HFFc6 (cell line): ENCODE measurements around the gene FBL. TPM values are rescaled to one million over a fixed set of nuclear protein-coding genes. Genes with fewer than 3 reads are reported as not detected.
"Not testable (repeated sequence)": the region's sequence is repeated elsewhere in the genome, so short reads cannot be mapped to it uniquely, and the experiment has no call there.

Experiments used
- DNase-seq: peaks from one replicate; pipeline ENCODE4 v3.0.0-alpha.2; 2018
- H3K27ac Mint-ChIP-seq: 2 replicates; pipeline ENCODE4 v1.8.0; 2020; ENCODE audit warnings: mild to moderate bottlenecking, mixed read lengths
- H3K27me3 Mint-ChIP-seq: 2 replicates; pipeline ENCODE4 v1.8.0; 2021; ENCODE audit warnings: mild to moderate bottlenecking, moderate library complexity, mixed read lengths; ENCODE audit not compliant: insufficient read depth
- H3K36me3 Mint-ChIP-seq: 2 replicates; pipeline ENCODE4 v1.8.0; 2021; ENCODE audit warnings: low read depth, mixed read lengths
- H3K4me1 Mint-ChIP-seq: 2 replicates; pipeline ENCODE4 v1.8.0; 2020; ENCODE audit warnings: low read depth, mixed read lengths
- H3K4me3 Mint-ChIP-seq: 2 replicates; pipeline ENCODE4 v1.8.0; 2020; ENCODE audit warnings: mild to moderate bottlenecking, moderate library complexity, mixed read lengths
- H3K9me3 Mint-ChIP-seq: 2 replicates; pipeline ENCODE4 v1.8.0; 2020; ENCODE audit warnings: mild to moderate bottlenecking, mixed read lengths
- long read RNA-seq: library from polyadenylated mRNA; unstranded; transcript quantifications from one replicate; pipeline ENCODE4 v2.0.0, GENCODE V29; 2019
- total RNA-seq, 6 experiments: library from RNA; stranded (reverse); fragmentation: NEBNext Ultra II Directional; extraction: Animal tissue kit (Norgen Biotek cat#: 25700); gene quantifications; 2 replicates in 1 of 6; 3 replicates in 5 of 6; pipeline ENCODE4 v1.2.3, GENCODE V29; 2021
- TF ChIP-seq, protein P1 (sequence below): fragments of 200-600 bp; sonication (generic); IDR thresholded peaks from 2 replicates; pipeline ENCODE4 v1.5.0; 2021; ENCODE audit warnings: antibody characterized with exemption, mild to moderate bottlenecking

FBL gene
- 100 to 1,000 TPM; 167 to 234 (median 217) TPM for total RNA-seq
- long read RNA-seq, transcript FBL-201 (9 exons, 1,160 nt) = major isoform, 57 of 72 reads
- long read RNA-seq, partial matches to known transcripts = 7 of 72 reads
- long read RNA-seq, other reads (novel, unspliced or antisense) = 8 of 72 reads

DNA sequence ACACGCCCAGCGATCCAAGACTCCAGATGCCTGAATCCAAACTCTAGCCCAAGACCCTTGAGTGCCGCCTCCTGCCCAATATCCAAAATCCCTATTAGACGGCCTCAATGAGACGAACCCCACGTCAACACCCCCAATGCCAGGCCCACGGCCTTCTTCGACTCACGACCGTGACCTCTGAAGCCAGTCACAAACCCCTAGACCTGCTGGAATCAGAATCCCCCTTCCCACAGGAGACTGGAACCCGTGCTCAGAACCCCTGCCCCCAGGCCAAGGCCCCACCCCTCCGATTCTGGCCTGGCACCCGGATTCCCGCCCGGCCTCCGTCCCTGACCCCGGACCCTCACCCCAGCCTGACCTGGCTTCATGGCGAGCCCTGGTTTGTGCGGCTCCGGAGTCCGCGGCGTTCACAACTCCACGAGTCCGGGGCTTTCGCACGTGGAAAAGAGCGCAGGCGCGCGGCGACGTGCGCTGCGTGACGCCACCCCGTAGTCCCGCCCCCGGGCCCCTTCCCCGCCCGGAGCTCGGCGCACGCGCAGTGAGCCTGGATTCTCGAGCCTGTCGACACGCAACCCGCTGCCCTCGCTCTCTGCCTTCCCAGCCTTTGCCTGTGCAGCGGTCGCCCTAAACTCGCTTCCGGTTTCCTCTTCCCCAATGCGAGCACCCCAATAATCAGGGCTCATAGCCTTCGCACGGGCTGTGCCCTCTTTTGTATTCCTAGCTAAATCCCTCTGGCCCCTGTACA, at the start of gene FBL:
FBL (minus strand) TSS at position 447 of the 745 bp plus-strand sequence; CDS start at position 368, 79 bp downstream.
- Mint-ChIP-seq H3K36me3 (no peaks in the 10 kb centered on the region), H3K4me3 (peak within 1 kb of the TSS; percentile 93), H3K9me3 (no peaks in the 10 kb centered on the region), H3K27me3 (peaks cover 2% of the 10 kb centered on the region), H3K4me1 (peaks cover 56% of the 10 kb centered on the region), H3K27ac (peak within 1 kb of the TSS; percentile 90)
- TF ChIP-seq, protein P1, sequence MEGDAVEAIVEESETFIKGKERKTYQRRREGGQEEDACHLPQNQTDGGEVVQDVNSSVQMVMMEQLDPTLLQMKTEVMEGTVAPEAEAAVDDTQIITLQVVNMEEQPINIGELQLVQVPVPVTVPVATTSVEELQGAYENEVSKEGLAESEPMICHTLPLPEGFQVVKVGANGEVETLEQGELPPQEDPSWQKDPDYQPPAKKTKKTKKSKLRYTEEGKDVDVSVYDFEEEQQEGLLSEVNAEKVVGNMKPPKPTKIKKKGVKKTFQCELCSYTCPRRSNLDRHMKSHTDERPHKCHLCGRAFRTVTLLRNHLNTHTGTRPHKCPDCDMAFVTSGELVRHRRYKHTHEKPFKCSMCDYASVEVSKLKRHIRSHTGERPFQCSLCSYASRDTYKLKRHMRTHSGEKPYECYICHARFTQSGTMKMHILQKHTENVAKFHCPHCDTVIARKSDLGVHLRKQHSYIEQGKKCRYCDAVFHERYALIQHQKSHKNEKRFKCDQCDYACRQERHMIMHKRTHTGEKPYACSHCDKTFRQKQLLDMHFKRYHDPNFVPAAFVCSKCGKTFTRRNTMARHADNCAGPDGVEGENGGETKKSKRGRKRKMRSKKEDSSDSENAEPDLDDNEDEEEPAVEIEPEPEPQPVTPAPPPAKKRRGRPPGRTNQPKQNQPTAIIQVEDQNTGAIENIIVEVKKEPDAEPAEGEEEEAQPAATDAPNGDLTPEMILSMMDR = no peak
- peak; percentile 86 for DNase-seq

DNA sequence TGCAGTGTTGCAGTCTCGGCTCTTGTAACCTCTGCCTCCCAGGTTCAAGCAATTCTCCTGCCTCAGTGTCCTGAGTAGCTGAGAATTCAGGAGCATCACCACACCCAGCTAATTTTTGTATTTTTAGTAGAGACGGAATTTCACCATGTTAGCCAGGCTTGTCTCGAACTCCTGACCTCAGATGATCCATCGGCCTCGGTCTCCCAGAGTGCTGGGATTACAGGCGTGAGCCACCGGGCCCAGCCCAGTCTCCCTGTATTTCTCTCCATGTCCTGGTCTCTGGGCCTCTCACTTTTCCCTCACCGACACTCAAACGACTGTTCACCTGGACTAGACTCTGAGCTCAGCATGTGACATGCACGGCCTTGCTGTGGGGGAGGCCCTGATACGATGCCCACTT, 48.9 kb upstream of the FBL start:
- H3K27ac Mint-ChIP-seq = not testable (repeated sequence)
- H3K27me3 Mint-ChIP-seq = peaks cover 13% of the 10 kb centered on the region

DNA sequence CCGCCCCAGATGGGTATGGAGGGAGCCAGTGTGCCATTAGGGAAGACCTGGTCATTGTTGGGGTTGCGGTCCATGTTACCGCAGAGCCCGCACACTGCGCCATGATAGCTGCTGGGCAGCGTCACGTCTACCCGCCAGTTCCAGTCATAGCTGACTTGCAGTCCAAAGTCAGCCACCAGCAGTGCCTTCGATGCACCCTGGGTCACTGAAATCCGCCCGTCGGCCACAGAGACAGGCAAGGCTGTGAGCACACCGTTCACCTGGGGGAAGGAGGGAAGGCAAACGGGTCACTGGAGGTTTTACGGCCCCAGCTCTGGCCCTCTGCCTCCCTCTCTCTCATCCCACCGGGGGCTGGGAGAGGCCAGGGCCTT, 48.0 kb upstream of the FBL start:
- not testable (repeated sequence) for H3K9me3 Mint-ChIP-seq, DNase-seq, H3K27ac Mint-ChIP-seq, H3K36me3 Mint-ChIP-seq, H3K4me3 Mint-ChIP-seq, H3K4me1 Mint-ChIP-seq
- peaks cover 16% of the 10 kb centered on the region for H3K27me3 Mint-ChIP-seq

More for the DNA sequence above, 48.9 kb upstream of the FBL start:
- H3K36me3 Mint-ChIP-seq, H3K4me3 Mint-ChIP-seq, H3K4me1 Mint-ChIP-seq, H3K9me3 Mint-ChIP-seq, DNase-seq: not testable (repeated sequence)

DNA sequence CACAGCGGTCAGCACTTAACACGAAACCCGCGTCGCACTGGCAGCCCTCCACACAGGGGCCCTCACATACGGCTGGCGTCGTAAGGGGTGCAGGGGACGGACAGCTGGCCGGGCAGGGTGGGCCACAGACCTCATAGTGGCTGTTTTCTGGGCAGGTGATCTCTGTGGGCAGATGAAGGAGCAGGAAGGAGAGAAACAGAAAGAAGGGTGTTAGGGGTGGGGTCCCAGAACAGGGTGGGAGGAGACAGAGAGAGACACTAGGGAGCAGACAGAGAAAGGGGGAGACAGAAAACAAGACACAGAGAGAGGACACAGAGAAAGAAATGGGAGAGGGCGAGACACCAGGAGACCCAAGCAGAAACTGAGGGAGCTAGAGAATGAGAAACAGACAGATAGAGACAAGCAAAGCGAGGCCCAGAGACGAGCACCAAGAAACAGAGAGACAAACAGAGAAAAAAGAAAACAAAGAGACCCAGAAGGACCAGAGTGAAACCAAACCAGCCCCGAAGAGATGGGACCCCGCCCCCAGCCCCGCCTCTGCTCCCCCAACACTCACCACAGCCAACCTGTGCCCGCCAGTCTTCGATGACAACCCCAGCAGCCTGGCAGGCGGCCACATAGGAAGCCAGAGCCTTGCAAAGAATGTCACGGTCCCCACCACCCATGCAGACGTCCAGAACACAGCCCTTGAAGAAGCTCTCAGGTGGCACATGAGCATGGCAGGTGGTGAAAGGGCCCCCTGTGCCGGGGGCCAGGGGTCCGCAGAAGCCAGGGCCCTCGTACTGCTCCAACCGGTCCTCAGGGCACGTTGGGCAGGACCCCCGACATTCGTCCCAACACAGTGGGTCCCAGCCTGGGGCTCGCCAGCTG, 47.4 kb upstream of the FBL start:
- not testable (repeated sequence) for H3K9me3 Mint-ChIP-seq, H3K4me1 Mint-ChIP-seq, H3K27ac Mint-ChIP-seq, DNase-seq, H3K36me3 Mint-ChIP-seq
- peak overlapping the region; percentile 6; the same call in 1 of the 2 replicates for H3K4me3 Mint-ChIP-seq
- H3K27me3 Mint-ChIP-seq = peaks cover 16% of the 10 kb centered on the region

DNA sequence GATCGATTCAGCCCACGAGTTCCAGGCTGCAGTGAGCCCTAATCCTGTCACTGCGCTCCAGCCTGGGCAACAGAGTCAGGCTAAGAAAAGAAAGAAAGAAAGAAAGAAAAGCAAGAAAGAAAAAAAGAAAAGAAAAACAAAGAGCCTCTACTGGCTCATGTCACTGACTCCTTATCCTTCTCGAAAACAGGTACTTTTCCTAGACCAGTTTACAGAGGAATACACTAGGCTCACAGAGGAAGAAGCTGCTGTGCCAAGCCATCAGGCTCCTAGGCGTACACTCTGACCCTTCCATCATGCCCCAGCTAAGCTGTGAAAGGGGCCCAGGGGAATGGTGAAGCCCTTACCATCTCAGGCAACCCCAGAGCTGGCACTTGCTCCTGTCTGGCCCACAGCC, 46.3 kb upstream of the FBL start:
- H3K9me3 Mint-ChIP-seq, DNase-seq, H3K27ac Mint-ChIP-seq, H3K36me3 Mint-ChIP-seq, H3K4me3 Mint-ChIP-seq, H3K4me1 Mint-ChIP-seq: not testable (repeated sequence)
- peaks cover 16% of the 10 kb centered on the region for H3K27me3 Mint-ChIP-seq

DNA sequence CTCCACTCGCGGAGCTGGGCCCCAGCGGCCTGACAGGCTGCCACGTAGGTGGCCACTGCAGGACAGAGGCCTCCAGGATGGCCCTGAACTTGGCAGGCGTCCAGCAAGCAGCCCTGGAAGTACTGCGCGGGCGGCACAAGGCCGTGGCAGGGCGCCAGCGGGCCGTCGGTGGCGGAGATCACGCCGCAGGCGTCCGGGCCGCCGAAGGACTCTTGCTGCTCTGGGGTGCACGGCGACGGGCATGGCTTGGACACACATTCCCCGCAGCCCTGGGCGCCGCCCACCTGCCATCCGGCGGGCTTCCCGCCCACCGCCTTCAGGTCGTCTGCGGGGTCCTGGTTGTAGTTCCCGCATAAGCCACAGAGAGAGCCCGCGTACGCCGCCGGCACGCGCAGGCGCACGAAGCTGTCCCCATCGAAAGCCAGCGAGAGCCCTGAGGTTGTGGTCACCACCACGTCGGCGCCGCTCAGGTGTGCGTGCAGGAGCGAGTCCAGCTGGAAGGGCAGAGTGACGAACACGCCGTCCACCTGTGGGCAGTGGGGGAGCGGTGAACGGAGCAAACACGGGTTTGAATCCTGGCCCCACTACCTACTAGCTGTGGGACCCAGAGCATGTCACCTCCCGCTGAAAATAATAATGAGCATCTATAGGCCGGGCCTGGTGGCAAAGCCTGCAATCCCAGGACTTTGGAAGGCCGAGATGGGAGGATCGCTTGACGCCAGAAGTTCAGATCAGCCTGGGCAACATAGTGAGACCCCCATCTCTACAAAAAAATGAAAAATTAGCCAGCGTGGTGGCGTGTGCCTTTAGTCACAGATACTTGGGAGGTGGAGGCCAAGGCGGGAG, 45.7 kb upstream of the FBL start:
- H3K9me3 Mint-ChIP-seq, H3K36me3 Mint-ChIP-seq, H3K27ac Mint-ChIP-seq, H3K4me3 Mint-ChIP-seq, H3K4me1 Mint-ChIP-seq, DNase-seq: not testable (repeated sequence)
- peaks cover 16% of the 10 kb centered on the region for H3K27me3 Mint-ChIP-seq

DNA sequence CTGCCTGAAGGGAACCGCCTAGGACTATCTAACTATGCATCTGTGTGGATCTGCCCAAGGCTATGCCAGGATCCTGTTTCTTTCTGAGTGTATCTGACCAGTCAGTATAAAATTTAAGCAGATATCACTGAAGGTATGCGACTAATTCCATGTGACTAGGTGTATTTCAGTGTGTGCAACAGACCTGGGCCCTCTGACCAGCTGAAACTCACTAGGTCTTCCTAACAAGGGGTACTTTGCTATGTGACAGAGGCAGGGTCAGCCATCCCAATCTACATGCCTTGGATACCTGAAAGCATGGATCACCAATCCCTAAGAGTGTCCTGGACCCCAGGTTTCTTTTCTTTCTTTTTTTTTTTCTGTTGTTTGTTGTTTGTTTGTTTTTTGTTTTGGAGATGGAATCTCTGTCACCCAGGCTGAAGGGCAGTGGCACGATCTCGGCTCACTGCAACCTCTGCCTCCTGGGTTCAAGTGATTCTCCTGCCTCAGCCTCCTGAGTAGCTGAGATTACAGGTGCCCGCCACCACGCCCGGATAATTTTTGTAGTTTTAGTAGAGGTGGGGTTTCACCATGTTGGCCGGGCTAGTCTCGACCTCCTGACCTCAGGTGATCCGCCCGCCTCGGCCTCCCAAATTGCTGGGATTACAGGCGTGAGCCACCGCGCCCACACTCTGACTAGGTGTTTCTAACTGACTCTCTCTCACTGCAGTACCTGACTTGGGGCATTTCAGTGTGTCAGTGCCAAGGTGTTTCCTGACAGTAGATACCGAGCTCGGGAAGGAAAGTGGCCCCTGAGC, 44.8 kb upstream of the FBL start:
- H3K4me1 Mint-ChIP-seq = no peaks in the 10 kb centered on the region
- H3K9me3 Mint-ChIP-seq = no peaks in the 10 kb centered on the region
- no peak for DNase-seq
- TF ChIP-seq, protein P1 = no peak
- no peak overlapping the region for H3K27ac Mint-ChIP-seq
- H3K36me3 Mint-ChIP-seq = no peaks in the 10 kb centered on the region
- no peak overlapping the region for H3K4me3 Mint-ChIP-seq
- H3K27me3 Mint-ChIP-seq = peaks cover 16% of the 10 kb centered on the region

DNA sequence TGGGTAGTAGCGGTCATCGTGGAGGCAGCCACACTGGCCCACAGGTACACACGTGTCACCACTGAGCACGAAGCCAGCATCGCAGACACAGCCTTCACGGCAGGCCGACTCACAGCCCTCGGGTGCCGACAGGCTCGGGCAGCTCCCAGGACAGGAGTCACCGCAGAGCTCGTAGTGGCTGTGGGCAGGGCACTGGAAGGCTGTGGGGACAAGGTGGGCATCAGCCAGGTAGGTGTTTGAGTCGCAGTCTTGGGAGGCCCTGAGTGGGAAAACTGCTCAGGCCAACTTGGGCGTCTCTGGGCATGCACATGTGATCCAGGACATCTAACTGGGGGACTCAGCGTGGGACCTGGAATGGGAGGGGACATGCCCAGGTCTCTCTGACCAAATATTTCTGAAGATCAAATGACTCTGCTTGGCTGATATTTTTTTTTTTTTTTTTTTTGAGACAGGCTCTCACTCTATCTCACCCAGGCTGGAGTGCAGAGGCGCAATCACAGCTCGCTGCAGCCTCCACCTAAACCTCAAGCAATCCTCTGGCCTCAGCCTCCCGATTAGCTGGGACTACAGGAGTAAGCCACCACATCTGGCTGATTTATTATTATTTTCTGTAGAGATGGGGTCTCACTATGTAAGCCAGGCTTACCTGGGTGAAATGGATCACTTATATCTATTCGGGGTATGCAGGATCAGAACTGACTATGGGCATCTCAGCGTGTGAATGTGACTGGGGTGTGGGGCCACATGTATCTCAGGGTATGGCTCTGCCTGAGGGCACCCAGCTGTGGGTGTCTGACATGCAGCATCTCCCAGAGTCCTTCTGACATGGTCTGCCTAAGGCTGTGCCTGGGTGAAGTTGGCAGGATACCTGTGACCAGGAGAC, 43.9 kb upstream of the FBL start:
- not testable (repeated sequence) for H3K9me3 Mint-ChIP-seq, H3K36me3 Mint-ChIP-seq, H3K27ac Mint-ChIP-seq, DNase-seq, H3K4me3 Mint-ChIP-seq, H3K4me1 Mint-ChIP-seq
- H3K27me3 Mint-ChIP-seq = peaks cover 15% of the 10 kb centered on the region

DNA sequence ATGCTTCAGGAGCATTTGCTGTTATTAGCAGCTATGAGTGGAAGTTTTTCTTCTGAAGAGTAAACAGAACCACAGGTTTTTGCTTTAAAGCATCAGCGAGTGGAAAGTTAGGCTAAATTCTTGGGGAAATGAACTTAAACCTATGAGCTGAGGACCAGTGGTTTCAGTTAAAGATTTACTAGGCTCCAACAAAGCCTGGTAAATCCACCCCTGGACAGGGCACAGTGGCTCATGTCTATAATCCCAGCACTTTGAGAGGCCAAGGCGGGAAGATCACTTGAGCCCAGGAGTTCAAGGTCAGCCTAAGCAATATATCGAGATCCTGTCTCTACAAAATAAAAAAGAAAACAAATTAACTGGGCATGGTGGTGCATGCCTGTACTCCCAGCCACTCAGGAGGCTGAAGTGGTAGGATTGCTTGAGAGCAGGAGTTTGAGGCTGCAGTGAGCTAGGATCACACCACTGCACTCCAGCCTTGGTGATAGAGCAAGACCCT, 41.3 kb upstream of the FBL start:
- not testable (repeated sequence) for H3K9me3 Mint-ChIP-seq, H3K4me3 Mint-ChIP-seq, H3K36me3 Mint-ChIP-seq, H3K27ac Mint-ChIP-seq, DNase-seq, H3K4me1 Mint-ChIP-seq
- H3K27me3 Mint-ChIP-seq = peaks cover 12% of the 10 kb centered on the region
